Measurements from ENCODE around the gene SYT11.

GRCh38 chr1:155909894-155910293 is 50.5 kb downstream of the SYT11 start:
- TF ChIP-seq CTCF (IDR thresholded peaks at IDR 0.05; ENCODE audit: insufficient read depth, low read depth, low read length) = no peak
- TF ChIP-seq EZH2 (IDR thresholded peaks at IDR 0.05; ENCODE audit: insufficient read depth, low read length) = no peak

All from astrocyte (in vitro differentiated cells and primary cell).